Stimulated activated CD4-positive, alpha-beta T cell treated with anti-CD3 and anti-CD28 coated beads, Interleukin-1b, Interleukin-23, amount 100 ng/mL, for 48 hours (primary cell): Measurements from ENCODE around the gene OPA3.

Experiments used
- DNase-seq: peaks from one replicate; pipeline ENCODE4 v3.0.0-alpha.2; 2020

Gene OPA3

DNA sequence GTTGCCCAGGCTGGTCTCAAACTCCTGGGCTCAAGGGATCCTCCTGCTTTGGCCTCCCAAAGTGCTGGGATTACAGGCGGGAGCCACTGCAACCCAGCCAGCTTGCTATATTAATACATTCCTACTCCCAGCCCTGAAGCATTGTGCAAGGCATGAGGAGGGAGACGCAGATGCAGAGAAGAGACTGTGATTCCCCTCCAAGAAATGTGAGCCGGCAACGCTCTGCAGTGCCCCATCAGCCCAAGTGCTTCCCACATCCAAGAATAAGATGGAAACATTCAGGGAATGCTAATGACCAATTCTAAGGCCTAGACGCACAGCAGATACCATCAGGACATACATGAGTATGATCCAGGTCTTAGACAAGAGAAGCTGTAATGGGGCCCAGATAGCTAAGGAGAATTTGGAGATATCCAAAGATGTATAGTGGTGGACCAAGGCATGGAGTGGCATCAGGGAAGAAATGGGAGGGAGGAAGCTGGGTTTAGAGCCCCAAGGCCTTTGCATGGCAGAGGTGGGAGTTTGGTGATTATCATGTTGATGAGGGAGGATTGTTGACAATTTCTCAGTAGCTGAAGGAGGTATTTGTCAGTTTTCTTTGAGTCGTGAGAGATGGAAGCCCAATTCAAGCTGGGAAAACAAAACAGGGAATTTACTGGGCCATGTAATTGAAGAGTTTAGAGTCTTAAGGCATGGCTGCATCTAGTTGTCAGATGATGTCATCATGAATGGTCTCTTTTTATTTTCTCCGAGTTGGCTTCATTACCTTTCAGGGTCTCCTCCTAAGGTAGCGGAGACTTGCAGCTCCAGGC lies 83.5 kb downstream of the OPA3 start:
- DNase-seq, result no peak

GRCh38 chr19:45499196-45500180 lies 85.1 kb downstream of the OPA3 start:
- peak; percentile 80 for DNase-seq

DNA sequence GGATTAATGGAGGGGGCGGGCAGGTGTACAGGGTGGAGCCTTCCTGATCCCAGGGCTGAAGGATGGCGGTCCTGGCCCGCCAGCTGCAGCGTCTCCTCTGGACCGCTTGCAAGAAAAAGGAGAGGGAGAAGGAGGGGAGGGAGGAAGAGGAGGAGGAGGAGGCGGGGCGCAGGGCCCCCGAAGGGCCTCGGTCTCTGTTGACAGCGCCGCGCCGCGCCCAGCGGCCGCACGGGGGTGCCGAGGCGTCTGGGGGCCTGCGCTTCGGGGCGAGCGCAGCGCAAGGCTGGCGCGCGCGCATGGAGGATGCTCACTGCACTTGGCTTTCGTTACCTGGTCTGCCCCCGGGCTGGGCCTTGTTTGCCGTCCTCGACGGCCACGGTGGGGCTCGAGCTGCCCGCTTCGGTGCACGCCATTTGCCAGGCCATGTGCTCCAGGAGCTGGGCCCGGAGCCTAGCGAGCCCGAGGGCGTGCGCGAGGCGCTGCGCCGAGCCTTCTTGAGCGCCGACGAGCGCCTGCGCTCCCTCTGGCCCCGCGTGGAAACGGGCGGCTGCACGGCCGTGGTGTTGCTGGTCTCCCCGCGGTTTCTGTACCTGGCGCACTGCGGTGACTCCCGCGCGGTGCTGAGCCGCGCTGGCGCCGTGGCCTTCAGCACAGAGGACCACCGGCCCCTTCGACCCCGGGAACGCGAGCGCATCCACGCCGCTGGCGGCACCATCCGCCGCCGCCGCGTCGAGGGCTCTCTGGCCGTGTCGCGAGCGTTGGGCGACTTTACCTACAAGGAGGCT lies 86.0 kb downstream of the OPA3 start, which contains the start of gene PPM1N:
TSS of gene PPM1N (plus strand) at position 33 of the 785 bp plus-strand sequence. CDS start at position 63, 30 bp downstream.
- peak; percentile 62 for DNase-seq

GRCh38 chr19:45497791-45498190 lies 86.8 kb downstream of the OPA3 start:
- no peak for DNase-seq

GRCh38 chr19:45496349-45496953 lies 88.2 kb downstream of the OPA3 start:
- DNase-seq, result no peak

DNA sequence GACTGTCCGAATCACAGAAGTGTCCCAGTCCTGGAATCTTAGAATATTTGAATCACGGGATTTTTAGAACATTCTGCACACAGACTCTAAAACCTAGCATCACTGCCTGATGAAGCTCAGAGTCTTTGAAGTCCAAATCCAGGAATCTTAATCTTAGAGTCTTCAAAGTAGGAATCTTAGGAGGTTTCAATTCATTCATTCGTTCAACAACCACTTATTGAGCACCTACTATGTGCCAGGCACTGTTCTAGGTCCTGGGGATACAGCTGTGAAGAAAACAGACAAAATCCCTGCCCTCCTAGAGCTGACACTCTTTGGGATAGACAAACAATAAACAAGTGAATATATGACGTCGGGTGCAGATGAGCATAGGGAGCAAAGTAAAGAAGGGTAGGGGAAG lies 89.4 kb downstream of the OPA3 start:
- DNase-seq, result no peak

GRCh38 chr19:45494261-45494916 lies 90.2 kb downstream of the OPA3 start:
- DNase-seq, result no peak

GRCh38 chr19:45492627-45493470 lies 91.8 kb downstream of the OPA3 start:
- DNase-seq, result no peak

GRCh38 chr19:45492137-45492626 lies 92.4 kb downstream of the OPA3 start:
- no peak for DNase-seq

DNA sequence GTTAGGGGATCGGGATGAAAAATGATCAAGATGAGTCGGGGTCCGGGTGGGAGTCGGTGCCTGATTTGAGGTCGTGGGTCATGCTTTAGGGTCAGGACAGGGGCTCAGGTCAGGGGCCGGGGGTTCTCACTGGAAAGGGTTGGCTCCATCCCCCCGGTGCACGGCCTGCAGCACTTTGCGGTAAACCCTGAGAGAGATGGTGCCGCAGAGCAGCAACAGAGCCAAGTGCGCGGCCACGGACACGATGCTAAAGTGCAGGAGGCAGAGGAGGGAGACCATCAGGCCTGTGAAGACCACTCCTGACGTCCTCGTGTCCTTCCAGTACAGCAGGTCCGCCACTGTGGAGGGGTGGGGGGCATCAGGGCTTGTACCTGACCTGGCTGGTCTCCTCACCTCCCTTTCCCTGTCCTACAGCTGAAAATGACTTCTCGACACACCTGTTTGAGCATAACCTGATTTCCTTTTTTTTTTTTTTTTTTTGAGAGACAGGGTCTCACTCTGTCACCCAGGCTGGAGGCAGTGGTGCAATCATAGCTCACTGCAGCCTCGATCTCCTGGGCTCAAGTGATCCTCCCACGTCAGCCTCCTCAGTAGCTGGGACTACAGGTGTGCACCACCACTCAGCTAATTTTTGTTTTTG lies 95.3 kb downstream of the OPA3 start:
- DNase-seq, result no peak

DNA sequence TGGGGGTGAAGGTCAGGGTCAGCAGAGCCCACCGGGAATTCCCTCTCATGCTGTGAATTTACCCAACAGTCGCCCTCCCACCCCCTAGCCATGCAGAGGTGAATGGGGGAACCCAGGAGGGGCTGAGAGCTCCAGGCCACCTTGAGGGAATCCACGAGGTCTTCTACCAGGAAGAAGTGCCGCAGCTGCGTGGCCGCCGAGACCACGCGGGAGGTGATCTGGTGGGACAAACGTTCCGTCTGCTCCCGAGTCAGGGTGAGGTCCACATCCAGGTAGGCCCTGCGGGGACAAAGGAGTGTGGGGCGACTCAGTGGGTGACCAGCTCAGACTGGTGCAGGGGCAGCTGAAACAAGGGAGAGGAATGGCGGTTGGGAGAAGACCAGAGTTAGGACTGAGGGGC lies 95.9 kb downstream of the OPA3 start:
- no peak for DNase-seq

- DNase-seq, result peak; percentile 98
Measured at GRCh38 chr19:45485305-45486077, 99.1 kb downstream of the OPA3 start.

DNA sequence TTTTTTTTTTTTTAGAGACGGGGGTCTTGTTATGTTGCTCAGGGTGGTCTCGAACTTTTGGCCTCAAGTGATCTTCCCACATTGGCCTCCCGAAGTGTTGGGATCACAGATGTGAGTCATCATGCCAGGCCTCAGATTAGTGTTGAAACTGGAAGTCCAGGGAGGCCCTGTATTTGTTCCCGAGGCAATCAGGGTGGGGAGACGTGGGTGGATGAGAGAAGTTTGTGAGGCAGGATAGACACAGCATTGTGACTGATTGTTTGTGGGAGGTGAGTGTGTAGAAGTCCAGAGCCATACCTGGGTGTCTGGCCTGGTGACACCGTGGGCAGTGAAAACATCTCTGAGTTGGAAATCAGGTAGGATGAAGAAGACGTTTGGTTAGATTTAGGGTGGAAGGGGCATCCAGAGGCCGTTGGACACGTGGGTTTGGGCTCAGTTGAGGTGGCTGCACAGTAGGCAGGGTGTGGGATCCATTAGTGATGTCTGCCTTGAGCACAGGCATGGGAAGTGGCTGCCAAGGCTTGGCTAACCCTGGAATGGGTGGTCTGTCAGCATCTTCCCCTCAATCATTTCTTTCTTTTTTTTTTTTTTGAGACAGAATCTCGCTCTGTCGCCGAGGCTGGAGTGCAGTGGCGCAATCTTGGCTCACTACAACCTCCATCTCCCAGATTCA lies 100.2 kb downstream of the OPA3 start:
- DNase-seq, result no peak

- DNase-seq, result no peak
Measured at GRCh38 chr19:45483033-45483432, 101.6 kb downstream of the OPA3 start.

DNA sequence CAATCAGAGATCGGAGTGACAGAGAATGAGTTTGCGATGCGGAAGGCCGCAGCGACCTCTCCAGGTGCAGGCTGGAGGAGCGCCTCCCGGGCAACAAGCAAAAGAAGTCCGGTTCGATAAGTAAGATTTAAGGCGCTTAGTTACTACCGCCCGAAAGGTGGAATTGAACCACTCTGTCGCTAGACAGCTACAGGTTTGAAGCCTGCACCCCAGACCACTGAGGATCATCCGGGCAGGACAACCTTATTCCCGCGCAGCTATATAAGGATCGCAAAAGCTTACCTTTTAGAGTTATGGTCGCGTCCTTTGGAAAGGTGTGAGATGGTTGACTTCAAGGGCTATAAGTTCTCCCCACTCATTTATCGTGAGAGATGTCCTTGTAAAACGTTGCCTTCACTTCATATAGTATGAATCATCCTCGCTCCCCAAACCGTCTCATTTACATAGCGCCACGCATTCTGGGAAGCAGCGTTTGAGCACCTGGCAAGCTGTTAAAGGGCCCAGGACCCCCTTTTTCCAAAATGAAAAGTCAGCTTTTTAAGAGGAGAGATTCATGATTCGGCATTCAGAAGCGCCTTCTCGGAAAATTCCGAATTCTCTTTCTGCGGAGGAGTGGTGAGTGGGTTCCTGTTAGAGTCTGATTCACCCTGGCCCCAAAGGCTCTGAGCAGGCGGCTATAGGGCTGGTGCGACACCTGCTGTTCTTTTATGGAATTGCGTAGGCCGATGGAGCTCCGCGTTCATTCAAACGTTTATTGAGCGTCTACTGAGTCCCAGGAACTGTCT lies 106.0 kb downstream of the OPA3 start:
- peak; percentile 93 for DNase-seq

- peak; percentile 51 for DNase-seq
Measured at GRCh38 chr19:45477713-45478453, 106.7 kb downstream of the OPA3 start.
